ENCODE results near the gene USP5.
"Not testable (repeated sequence)": the region's sequence is repeated elsewhere in the genome, so short reads cannot be mapped to it uniquely, and the experiment has no call there.

GRCh38 chr12:6892683-6893082 is 40.7 kb downstream of the USP5 start:
- TF ChIP-seq GATA2 (CRISPR knock-in tag; IDR thresholded peaks at IDR 0.05); RCOR1 (IDR thresholded peaks at IDR 0.05; ENCODE audit: low read length); MAX (IDR thresholded peaks at IDR 0.05; ENCODE audit: low read depth); CTCF (IDR thresholded peaks at IDR 0.05); EZH2phosphoT487 (IDR thresholded peaks at IDR 0.05; ENCODE audit: borderline replicate concordance, low read depth); TEAD4 (IDR thresholded peaks at IDR 0.05; ENCODE audit: borderline replicate concordance, insufficient read depth); ZBTB33 (IDR thresholded peaks at IDR 0.05; ENCODE audit: borderline replicate concordance, low read depth); NFIC (IDR thresholded peaks at IDR 0.05; ENCODE audit: borderline replicate concordance); FOXM1 (IDR thresholded peaks at IDR 0.05; ENCODE audit: low read depth); REST (IDR thresholded peaks at IDR 0.05; ENCODE audit: low read depth, low read length); RAD21 (IDR thresholded peaks at IDR 0.05; ENCODE audit: low read length); MXI1 (IDR thresholded peaks at IDR 0.05; ENCODE audit: low read depth, low read length); TAF1 (IDR thresholded peaks at IDR 0.05; ENCODE audit: borderline replicate concordance, low read depth, low read length); ELF1 (IDR thresholded peaks at IDR 0.05): not testable (repeated sequence)
